Stimulated activated CD8-positive, alpha-beta memory T cell treated with anti-CD3 and anti-CD28 coated beads, Interleukin-15, amount 100 ng/mL, for 48 hours (primary cell): ENCODE results near the gene GOLGA6L7.
"Not testable (repeated sequence)": the region's sequence is repeated elsewhere in the genome, so short reads cannot be mapped to it uniquely, and the experiment has no call there.

Source experiments
- DNase-seq, 2 donors: peaks; one replicate each; pipeline ENCODE4 v3.0.0-alpha.2; 2020; ENCODE audit warnings: low read depth in 2 of 2

Gene GOLGA6L7, protein sequence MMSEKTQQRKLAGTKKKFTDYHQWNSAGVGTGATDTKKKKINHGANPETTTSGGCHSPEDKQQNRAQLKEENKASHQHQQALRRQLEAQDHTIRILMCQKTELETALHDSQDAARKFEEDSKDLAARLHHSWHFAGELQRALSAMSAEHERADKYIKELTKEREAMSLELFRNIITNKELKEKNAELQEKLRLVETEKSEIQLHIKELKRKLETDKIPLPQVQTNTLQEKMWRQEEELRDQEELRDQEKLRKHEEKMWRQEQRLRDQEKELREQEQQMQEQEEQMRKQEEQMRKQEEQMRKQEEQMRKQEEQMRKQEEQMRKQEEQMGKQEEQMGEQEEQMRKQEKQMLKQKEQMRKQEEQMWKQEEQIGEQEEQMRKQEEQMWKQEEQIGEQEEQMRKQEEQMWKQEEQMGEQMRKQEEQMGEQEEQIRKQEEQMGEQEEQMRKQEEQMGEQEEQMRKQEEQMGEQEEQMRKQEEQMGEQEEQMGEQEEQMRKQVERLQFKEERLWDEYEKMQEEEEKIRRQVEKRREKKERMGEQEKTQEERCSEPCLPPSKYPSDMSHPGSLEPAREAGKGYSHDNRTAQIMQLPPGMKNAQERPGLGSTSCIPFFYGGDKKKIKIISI

DNA sequence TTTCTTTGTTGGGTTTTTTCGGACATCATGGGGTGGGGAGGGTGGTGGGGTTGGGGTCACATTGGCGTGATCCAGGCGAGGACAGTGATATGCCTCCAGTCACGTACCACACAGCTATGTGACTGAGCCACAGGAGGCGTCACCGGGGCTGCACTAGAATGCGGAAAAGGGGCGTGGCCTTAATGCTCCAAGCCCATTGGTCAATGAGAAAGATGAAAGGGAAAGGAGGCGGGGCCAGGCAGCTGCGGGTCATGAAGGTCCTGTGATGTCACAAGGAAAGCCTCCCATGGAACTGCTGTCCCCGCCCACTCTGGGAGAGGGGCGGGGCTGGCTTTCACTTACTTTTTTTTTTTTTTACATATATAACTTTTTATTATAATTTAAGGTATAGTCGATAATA, at the start of gene GOLGA6L7:
Gene GOLGA6L7 (minus strand): TSS at position 124 of the 400 bp plus-strand sequence. CDS start 95 bp downstream, at position 29.
- DNase-seq = not testable (repeated sequence)

DNA sequence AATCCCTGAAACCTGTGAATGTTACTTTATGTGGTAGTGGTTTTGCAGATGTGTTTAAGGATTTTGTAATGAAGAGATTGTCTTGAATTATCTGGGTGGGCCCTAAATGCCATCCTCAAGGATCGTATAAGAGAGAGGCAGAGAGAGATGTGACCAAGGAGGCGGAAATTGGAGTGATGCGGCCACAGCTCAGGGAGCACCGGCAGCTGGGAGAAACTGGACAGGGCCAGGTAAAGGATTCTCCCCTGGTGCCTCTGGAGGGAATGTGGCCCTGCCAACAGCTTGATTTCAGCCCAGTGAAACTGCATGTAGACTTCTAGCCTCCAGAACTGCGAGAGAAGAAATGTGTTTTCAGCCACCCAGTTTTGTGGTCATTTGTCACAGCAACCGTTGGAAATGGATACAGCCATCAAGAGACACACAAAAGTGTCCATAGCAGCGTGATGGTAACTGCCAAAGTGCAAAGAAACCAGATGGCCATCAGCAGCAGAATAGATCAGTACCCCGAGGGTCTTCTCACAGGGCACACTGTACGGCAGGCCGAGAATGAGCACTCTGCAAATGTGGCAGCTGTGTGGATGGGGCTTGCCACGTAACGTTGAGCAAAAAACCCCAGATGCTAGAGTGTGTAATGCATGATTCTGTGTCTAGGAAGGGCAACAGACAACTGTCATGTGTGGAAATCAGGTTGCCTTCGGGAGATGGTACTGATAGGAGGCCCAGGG, 49.6 kb upstream of the GOLGA6L7 start:
- DNase-seq = no peak

DNA sequence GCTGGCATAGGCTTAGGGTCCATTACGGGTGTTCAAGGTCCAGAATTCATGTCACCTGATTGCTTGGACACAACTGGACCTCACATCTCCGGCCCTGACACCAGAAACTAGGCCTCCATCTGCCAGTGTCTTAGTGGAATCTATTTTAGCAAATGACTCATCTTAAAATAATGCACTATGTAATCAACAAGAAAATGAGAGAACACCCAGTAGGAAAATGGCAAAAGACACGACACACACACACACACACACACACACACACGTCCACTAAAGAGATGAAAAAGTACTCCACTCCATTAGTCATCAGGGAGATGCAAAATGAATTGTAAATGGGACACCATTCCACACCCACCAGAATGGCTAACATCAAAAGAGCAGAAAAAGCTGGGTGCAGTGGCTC, 48.5 kb upstream of the GOLGA6L7 start:
- no peak for DNase-seq

DNA sequence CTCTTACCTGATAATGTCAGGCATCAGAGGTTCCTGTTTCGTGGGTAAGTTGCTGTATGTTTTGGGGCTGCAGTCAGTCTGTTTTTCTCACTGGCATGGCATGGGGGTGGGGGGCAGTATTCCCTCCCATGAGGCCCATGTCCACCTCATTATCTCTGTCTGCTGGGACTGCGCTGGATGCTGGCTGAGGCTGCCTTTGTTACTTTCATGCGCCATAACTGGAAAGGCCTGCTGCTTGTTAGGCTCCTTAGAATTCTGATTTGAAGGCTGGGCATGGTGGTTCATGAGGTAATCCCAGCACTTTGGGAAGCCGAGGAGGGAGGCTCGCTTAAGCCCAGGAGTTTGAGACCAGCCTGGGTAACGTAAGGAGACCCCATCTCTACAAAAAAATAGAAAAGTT, 47.1 kb upstream of the GOLGA6L7 start:
- no peak for DNase-seq

DNA sequence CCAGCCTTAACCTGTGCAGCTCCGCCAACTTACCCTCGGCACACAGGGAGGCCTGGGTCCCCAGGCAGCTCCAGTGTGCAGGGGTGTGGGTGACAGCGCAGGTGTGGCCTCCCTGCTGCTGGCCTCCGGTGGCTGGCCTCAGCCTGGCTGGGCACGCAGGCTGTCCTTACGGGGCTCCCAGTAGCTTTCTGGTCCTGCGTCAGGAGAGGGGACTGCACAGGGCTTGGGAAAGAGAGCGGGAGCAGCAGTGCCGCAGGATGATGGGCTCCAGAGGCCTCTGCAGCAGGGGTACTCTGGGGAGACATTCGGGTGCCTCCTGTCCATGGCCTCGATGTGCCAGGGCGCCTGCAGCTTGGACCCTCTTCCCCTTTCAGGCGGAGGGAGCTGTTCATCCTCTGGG, 46.7 kb upstream of the GOLGA6L7 start:
- DNase-seq = no peak

DNA sequence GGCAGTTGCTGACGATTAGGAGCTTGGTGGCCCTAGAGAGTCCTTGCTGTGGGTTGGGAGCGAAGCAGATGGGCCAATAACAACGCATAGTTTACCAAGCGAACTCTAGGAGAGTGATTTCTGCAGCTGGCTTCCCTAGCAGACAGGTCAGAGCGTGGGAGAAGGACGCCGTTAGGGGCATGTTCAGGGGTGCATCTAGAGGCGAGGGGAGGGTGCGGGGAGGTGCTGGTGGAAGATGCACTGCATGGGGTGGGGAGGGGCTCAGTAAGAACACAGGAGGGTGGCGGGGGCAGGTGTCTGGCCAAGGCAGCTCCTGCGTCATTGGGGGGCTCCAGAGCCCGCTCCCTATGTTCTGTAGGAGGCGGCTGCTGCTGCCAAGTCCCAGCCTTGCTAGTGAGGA, 46.2 kb upstream of the GOLGA6L7 start:
- no peak for DNase-seq

DNA sequence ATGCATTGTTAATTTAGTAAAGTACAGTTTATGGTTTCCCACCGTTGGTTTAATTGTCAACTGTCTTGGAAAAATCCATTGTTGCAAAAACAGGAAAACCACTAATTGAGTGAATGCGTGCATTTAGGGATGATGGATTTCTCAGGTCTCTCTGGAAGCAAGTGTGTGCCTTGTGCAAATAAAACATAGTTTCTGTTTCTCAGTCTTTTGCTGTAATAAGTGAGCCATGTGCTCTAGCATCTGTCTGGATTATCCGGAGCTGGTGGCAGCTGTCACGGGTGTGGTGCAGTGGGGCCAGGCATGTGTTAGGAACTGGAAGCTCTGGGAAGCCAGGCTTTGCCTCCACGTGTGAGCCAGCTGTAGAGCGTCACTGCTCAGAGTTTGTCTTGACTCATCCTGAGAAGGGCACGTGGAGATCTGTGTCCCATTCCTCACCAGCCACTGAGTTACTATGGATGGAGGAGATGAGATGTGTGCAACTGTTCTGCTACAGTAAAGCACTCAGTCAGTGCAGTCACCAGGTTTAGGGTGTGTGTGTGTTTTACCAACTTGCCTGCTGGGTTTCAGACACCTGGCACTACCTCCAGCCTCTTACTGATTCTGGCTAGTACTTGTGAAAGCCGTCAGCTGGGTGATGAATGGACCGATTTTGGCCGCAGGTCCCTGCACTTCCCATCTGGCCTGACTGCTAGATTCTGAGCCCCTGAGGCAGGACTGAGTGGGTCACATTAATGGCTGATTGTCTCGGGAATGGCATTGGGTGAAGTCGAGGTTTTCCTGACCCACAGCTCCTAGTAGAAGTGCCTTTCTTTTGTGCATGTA, 44.6 kb upstream of the GOLGA6L7 start:
- DNase-seq = no peak

DNA sequence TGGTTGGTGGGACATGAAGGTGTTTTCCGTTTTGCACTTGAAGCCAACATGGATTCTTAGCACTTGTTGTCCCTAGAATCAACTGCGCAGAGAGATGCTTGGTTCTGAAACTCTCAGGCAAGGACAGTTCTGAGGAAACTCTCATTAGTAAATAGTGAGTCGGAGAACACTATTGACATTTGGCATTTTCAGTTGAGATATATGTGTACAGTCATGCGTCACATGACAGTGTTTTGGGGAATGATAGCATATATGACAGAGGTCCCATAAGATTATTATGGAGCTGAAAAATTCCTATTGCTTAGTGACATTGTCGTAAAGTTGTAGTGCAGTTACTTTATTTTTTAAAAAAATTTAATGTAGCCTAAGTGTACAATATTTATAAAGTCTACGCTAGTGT, 43.1 kb upstream of the GOLGA6L7 start:
- no peak for DNase-seq

DNA sequence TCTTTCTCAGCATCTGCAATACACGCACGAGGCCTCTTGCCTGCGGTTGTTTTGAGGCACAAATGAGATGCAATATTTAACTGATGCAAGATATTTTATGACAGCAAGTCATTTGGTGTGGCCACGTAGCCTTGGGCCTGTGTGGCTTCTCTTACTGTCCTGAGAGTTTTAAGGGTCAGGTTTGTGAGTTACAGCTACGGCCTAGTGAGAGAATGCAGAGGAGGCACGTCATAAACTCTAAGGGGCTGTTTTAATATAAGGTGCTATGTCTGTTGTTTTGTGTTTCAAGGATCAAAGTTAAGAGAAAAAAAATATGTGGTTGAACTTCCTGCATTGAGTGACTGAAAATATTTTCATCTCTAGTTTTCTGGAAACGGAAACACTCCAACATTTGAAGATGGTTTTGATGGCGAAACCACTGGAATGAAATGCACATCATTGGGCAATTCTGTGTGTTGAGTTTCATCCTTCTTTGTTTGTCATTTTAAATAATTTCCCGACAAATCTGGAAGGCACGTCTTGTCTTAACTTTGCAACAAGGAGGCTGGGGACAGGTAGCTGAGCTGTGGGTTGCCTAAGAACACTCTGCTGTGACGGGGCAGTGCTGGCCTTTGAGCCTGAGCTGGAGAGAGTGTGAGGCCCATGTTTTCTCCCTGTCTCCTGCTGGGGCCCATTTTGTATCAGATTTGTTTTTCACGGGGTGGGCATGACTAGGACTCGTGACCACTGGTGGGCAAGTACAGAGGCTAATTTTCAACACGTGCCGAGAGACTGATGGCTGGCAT, 42.5 kb upstream of the GOLGA6L7 start:
- DNase-seq = no peak

DNA sequence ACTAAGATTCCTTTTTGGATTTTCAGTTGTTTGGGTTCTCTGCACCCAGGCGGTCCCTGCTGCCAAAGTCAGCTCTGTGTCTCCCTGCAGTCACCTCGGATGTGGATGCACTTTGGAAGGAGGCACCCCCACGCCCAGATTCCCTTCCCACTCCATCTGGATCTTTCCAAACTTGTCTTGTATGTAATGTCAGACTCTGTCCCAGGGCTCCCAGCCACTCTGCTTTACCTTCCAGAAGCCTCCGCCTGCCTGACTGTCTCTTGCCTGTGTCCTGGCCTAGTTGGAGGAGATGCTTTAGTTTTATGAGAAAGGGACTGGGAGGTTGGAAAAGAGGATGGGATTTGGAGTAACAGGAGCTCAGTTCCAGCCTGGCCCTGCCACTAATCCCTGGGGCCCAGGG, 41.8 kb upstream of the GOLGA6L7 start:
- DNase-seq = not testable (repeated sequence)

DNA sequence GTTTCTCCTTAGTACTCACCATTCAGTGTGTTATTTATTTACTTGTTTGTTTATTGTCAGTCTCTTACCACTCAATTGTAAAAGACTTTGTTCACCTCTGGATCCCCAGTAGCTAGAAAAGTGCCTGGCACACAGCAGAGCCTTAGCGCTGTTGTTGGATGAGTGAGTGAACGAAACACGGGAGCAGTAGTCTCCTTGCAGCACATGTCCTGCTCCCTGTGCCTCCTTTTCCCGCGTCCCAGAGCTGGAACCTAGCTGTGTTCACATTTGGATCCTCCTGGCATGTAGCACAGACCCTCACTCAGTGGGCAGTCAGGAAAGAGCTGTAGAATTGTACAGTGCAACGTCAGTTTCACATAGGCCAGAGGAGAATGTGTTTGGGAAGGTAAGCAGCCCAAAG, 41.4 kb upstream of the GOLGA6L7 start:
- not testable (repeated sequence) for DNase-seq

DNA sequence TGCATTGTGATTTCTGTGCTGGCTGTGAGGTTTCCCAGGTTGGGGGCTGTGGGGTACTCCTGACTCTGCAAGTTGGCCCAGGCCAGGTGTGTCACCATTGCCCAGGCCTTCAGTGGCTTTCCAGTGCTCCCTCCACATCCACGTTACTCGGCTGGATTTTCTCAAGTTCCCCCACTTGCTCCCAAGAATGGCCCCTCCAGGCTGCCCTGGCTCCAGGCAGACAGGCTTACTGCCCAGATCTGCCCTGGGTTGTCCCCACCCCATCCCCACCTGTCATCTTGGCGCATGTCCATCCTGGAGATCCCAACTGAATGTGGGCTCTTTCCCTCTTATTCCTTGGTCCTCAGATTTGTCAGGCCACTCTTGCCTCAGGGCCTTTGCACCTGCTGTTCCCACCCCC, 40.9 kb upstream of the GOLGA6L7 start:
- no peak for DNase-seq

DNA sequence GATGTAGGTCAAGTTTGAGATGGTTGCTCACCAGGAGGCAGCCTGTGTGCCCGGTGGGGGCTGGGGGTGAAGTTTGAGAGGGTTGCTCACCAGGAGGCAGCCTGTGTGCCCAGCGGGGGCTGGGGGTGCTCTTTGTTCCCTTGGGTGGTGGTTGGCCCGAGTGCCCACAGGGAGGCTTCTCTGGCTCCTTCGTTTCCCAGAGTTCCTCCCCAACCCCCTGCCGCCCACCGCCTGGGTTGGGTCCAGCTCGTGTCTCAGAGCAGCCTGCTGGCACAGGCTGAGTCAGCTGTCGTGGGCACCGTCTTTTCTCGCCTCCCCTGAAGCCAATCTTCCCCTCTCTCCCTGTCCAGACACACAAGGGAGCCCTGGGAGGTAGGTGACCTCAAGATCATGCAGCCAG, 40.5 kb upstream of the GOLGA6L7 start:
- no peak for DNase-seq

DNA sequence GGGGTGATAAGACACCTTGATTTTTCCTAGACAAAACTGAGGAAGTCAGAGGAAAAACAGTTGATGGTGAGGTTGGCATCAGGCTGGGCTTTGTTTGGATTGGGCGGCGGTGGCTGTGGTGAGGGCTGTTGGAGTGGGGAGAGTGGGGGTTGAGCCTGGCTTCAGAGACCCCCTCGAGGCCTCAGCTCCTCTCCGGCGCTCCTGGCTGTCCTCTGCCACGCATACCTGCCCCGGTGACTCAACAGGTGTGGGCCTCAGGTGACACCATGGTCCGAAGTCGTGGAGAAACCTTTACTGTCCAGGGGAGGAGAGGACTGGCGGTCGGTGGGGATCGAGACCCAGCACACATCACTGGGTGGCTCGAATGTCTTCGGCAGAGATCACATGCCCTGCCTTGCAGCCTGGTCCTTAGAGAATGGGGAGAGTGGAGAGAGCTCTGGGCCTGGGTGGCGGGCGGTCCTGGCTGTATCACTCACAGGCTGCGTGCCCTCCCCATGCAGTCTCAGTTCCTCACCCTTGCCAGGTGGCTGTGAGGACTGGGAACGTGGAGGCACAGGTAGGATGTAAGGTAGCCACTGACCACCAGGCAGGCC, 40.0 kb upstream of the GOLGA6L7 start:
- no peak for DNase-seq

DNA sequence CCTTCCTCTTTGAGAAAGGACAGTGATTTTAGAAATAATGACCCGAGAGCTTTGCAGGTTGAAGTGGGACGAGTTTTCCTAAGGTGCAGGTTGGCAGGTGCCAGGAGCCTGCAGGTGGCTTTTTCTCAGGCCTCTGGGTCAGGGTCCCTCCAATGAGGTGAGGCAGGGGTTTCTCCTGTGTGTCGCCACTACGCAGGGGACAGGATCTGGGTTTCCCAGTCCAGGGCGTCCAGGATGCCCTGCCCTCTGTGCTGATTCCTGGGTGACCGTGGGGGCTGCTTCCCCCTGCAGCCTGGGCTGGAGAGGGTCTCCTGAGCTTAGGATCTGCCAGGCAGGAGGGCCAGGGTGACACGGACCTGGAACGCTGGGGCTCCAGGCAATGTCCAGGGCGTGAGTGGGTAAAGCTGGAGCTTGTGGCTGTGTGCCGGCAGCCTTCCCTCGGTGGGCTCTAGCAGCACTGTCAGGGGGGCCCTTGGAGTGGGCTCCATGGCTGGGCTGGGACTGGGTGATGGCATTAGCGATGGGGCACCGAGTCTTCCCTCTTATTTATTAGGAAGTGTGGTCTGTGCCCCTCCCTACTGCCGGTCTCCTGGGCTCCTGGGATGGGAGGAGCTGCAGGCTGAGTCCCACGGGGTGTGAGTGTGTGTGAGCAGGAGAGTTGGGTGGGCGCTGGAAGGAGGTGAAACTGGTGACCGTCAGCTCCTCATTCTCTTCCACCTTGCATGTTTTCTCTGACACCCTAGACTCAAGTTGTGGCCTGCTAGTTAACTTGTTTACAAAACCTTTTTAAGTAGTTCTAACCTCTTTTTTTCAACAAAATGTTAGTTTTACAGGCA, 39.1 kb upstream of the GOLGA6L7 start:
- DNase-seq = no peak

DNA sequence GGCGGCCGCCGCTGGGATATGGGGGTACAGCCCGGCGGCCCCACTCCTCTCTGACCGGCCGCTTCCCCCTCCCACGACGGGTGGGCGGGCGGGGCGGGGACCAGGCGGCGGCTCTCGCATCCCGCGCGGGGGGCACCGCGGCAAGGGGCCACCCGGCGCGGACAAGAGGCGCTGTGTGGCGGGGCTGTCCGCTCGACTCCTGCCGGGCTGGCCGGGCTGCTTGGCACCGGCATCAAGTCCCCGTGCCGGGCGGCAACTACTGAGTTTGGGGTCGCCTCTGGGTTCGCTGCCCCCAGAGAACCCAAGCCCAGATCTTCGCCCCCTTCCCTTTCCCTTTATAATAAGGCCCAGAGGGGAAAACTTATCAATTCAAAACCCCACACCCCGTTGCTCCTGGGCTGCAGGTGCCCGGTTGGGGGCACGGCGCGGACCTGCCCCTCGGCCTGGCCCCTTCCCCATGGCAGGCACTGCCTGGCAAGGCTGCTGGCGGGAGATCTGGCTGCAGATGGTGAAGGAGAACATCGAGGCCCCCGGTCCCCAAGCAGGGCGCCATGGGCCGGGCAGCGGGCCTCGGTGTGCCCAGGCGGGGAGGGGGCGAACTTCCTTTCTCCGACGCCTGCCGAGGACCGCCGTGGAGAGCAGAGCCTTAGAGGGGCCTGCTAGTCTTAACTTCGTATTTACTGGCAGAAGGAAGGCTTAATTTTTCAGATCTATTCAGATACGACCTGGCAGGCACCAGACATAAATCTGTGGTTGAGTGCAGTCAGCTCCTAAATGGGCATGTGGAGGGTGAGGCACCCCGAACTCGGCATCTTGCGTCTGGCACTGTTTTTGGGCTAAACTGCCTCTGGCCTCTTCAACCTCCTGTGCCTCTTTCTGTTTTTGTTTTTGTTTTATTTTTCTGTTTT, 38.2 kb upstream of the GOLGA6L7 start:
- no peak for DNase-seq

DNA sequence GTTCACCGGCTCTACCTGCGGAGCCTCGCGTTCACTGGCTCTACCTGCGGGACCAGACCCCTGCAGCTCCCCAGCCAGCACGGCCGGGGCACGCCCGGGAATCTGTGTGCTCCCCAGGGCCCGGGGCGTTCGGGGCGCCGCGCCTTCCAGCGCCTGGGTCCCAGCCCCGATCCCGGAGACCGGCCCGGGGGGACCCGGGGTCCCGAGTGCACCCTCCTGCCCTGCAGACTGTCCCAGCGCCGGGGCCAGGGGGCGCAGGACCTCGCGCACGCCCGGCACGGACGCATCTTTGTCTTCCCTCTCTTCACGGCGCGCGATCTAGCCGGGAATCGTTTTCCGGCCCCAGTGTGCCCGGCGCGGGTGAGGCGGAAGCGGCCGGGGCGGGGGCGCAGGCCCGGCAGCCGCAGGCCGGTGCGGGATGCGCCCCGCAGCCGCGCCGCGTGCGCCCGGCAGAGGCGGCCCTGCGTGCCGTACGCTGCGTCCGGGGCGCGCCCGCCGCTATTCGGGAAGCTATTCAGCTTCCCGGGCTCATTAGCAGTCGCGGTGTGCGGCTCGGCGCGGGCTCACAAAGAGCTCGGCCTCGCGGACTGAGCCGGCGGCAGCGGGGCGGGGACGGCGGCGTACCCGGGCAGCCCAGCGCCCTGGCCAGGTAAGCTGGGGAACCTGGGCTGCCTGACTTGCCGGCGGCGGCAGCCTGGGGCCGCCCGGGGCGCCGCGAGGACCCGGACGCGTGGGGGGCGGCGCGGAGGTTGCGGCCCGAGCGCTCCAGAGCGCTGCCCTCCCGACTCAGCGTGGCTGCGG, 37.4 kb upstream of the GOLGA6L7 start, which contains the start of gene APBA2:
Gene APBA2 (plus strand): TSS at position 345 of the 801 bp plus-strand sequence. CDS start 167,911 bp downstream, outside the sequence.
- DNase-seq = peak in 1 of 2 donors; percentile 9
